GM18951 (cell line): ENCODE data around the gene DDX10.

ENCODE experiments used
- POLR2A ChIP-seq: IDR thresholded peaks from 4 replicates; pipeline ENCODE4 v1.6.1; 2011; ENCODE audit warnings: mild to moderate bottlenecking; ENCODE audit not compliant: insufficient read length, insufficient read depth; ENCODE audit errors: extremely low read depth
- in situ Hi-C: fragments of 300-500 bp; cut with MboI; formaldehyde crosslinking; loops from one replicate; pipeline ENCODE4 v1.12.0; 2022; ENCODE audit warnings: low sequenced_read_pairs, mixed read lengths, inconsistent platforms; ENCODE audit not compliant: unreplicated experiment

The DDX10 gene

GRCh38 chr11:108669711-108670110 is 4.8 kb downstream of the DDX10 start:
- in situ Hi-C loops = loop anchor here (25.0 kb wide), 1 partner anchor 532 kb away; no protein-coding TSS in a partner anchor

GRCh38 chr11:108670451-108670850 is 5.6 kb downstream of the DDX10 start:
- in situ Hi-C loops = loop anchor here (25.0 kb wide), 1 partner anchor 533 kb away; no protein-coding TSS in a partner anchor
- TF ChIP-seq POLR2A = no peak

More at GRCh38 chr11:108669711-108670110, 4.8 kb downstream of the DDX10 start:
- TF ChIP-seq POLR2A = no peak

- no peak for TF ChIP-seq POLR2A
- in situ Hi-C loops = loop anchor here (25.0 kb wide), 1 partner anchor 535 kb away; no protein-coding TSS in a partner anchor
These were observed 7.2 kb downstream of the DDX10 start for GRCh38 chr11:108672113-108672512.

- TF ChIP-seq POLR2A = no peak
- in situ Hi-C loops = loop anchor here (25.0 kb wide), 1 partner anchor 535 kb away; no protein-coding TSS in a partner anchor
These were observed 7.9 kb downstream of the DDX10 start for GRCh38 chr11:108672786-108673185.

GRCh38 chr11:108679045-108679444 is 14.2 kb downstream of the DDX10 start:
- in situ Hi-C loops = no loop called here

GRCh38 chr11:108680271-108680670 is 15.4 kb downstream of the DDX10 start:
- in situ Hi-C loops = no loop called here
- no peak for TF ChIP-seq POLR2A

More at GRCh38 chr11:108679045-108679444, 14.2 kb downstream of the DDX10 start:
- no peak for TF ChIP-seq POLR2A

- in situ Hi-C loops = no loop called here
- TF ChIP-seq POLR2A = no peak
These were observed 20.7 kb downstream of the DDX10 start for GRCh38 chr11:108685419-108686130.

- in situ Hi-C loops = no loop called here
- TF ChIP-seq POLR2A = no peak
These were observed 29.0 kb downstream of the DDX10 start for GRCh38 chr11:108693852-108694251.

- in situ Hi-C loops = no loop called here
- TF ChIP-seq POLR2A = no peak
These were observed 30.0 kb downstream of the DDX10 start for GRCh38 chr11:108694846-108695245.

GRCh38 chr11:108697872-108698473 is 33.1 kb downstream of the DDX10 start:
- in situ Hi-C loops = no loop called here
- no peak for TF ChIP-seq POLR2A

- in situ Hi-C loops = no loop called here
- no peak for TF ChIP-seq POLR2A
These were observed 34.2 kb downstream of the DDX10 start for GRCh38 chr11:108698844-108699642.

GRCh38 chr11:108703916-108704315 is 39.0 kb downstream of the DDX10 start:
- in situ Hi-C loops = loop anchor here (25.0 kb wide), 2 partner anchors 983 to 1133 kb away; no protein-coding TSS in a partner anchor
- no peak for TF ChIP-seq POLR2A

GRCh38 chr11:108705061-108705460 is 40.2 kb downstream of the DDX10 start:
- no peak for TF ChIP-seq POLR2A
- in situ Hi-C loops = loop anchor here (25.0 kb wide), 2 partner anchors 982 to 1132 kb away; no protein-coding TSS in a partner anchor
